Upper lobe of left lung (tissue), 6 donors: ENCODE results near the gene RB1. TPM values are rescaled to one million over a fixed set of nuclear protein-coding genes. Genes with fewer than 3 reads are reported as not detected.

ENCODE experiments used
- ATAC-seq, 2 donors: fragments of 200-7000 bp; cut with Tn5 transposase; one replicate each; pipeline ENCODE4 v1.9.1; 2022; ENCODE audit warnings: mild to moderate bottlenecking in 2 of 2, moderate library complexity in 2 of 2; ENCODE audit not compliant: low FRiP score in 2 of 2
- DNase-seq, 2 donors: peaks; one replicate each; pipeline ENCODE4 v3.0.0-alpha.2; 2019 to 2020
- H3K27ac ChIP-seq, 4 donors: fragments of 200-600 bp; sonication (generic); one replicate each; pipeline ENCODE4 v1.5.1; 2016 to 2019
- H3K27me3 ChIP-seq, 4 donors: fragments of 200-600 bp; sonication (generic); one replicate each; pipeline ENCODE4 v1.5.1; 2017 to 2019
- H3K36me3 ChIP-seq, 4 donors: fragments of 200-600 bp; sonication (generic); one replicate each; pipeline ENCODE4 v1.5.1; 2016 to 2019
- H3K4me1 ChIP-seq, 4 donors: fragments of 200-600 bp; sonication (generic); one replicate each; pipeline ENCODE4 v1.5.1; 2018 to 2019
- H3K4me3 ChIP-seq, 4 donors: fragments of 200-600 bp; sonication (generic); one replicate each; pipeline ENCODE4 v1.5.1; 2017 to 2019; ENCODE audit warnings: mild to moderate bottlenecking in 2 of 4, moderate library complexity in 1 of 4
- H3K9me3 ChIP-seq, 4 donors: fragments of 200-600 bp; sonication (generic); one replicate each; pipeline ENCODE4 v1.5.1; 2018 to 2019
- CTCF ChIP-seq, 6 experiments: fragments of 450-650 bp in 4 of 6; fragments of 200-600 bp in 2 of 6; sonication (generic) in 2 of 6; IDR thresholded peaks; one replicate each; pipeline ENCODE4 v1.5.1; 2016 to 2019; ENCODE audit warnings: antibody characterized with exemption in 6 of 6
- EP300 ChIP-seq, 4 donors: sonication (generic); formaldehyde crosslinking; IDR thresholded peaks; one replicate each; pipeline ENCODE4 v1.5.1; 2017; ENCODE audit warnings: antibody characterized with exemption in 4 of 4, control low read depth in 2 of 4
- POLR2A ChIP-seq, 4 donors: fragments of 450-650 bp; IDR thresholded peaks; one replicate each; pipeline ENCODE4 v1.5.1; 2016 to 2017; ENCODE audit warnings: antibody characterized with exemption in 4 of 4, mild to moderate bottlenecking in 2 of 4
- POLR2AphosphoS5 ChIP-seq, 2 donors: sonication (generic); formaldehyde crosslinking; IDR thresholded peaks; one replicate each; pipeline ENCODE4 v1.5.1; 2017; ENCODE audit warnings: antibody characterized with exemption in 2 of 2
- WGBS, 2 donors: methylation state at CpG; one replicate each; pipeline ENCODE4 v1.1.5; 2017 to 2018; 5-methylcytosine and 5-hydroxymethylcytosine counted together
- total RNA-seq, 6 donors: library from RNA; depleted of rRNA in 4 of 6; stranded (reverse); fragments of >200 nt in 4 of 6; gene quantifications; one replicate each; pipeline versions ENCODE4 v1.1.0 to v1.2.1, GENCODE V29; 2016 to 2021
- donor health status: DM: no; HTN: no; CAD: no; lungs with moderate emphysema.
- donor health status: DM: no; HTN: yes; CAD: no; lungs with severe emphysema.

RB1 gene
- total RNA-seq, 6 donors from 2014 or later, result 20.2 to 46.6 (median 32.9) TPM

GRCh38 chr13:48410199-48410598, 106.6 kb downstream of the RB1 start:
- WGBS, 2 donors, result 54 to 59% methylated on average over 5 of the region's 5 CpGs
- Histone ChIP-seq H3K4me1 (peaks cover 5 to 21% (median 11%) of the 10 kb centered on the region in 4 donors), H3K36me3 (no peaks in the 10 kb centered on the region), H3K9me3 (no peaks in the 10 kb centered on the region), H3K27ac (peak overlapping the region in 2 of 4 donors; percentile 80 to 86), H3K27me3 (no peaks in the 10 kb centered on the region), H3K4me3 (peak overlapping the region in 3 of 4 donors; percentile 37 to 58 (median 56))
- ATAC-seq, result no peak
- TF ChIP-seq POLR2A (IDR thresholded peaks at IDR 0.05) (no peak), CTCF (IDR thresholded peaks at IDR 0.05) (no peak), POLR2AphosphoS5 (IDR thresholded peaks at IDR 0.05) (no peak), EP300 (IDR thresholded peaks at IDR 0.05) (no peak)
- no peak for DNase-seq

DNA sequence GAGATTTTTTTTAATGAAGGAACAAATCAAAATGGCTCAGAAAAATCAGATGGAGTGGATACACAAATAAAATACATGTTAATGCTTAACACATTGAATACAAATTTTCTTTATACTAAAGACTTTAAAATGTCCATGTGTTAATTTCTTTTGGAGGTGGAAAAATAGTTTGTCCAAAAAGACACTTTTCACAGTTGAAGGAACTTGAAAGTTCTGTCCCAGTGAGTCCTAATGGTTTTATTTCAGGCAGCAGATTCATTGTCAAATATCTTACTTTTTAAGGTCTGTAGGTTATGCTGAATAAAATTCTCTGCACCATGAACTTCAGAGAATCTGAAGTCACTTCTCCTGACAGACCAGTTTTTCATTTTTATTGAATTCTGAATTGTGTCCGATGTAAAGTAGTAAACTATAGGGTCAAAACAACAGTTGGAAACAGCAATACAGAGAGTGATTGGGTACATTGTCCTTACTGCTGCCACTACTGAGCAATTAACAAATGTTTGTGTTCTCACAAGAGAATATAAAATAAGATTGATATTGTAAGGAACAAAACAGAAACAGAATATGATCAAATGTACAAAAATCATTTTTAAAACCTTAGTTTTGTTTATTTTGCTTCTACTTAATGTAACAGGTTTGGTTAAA, 107.7 kb downstream of the RB1 start:
- ATAC-seq, result no peak
- DNase-seq, result no peak
- Histone ChIP-seq H3K36me3 (peaks cover 0 to 4% (median 0%) of the 10 kb centered on the region in 4 donors), H3K27me3 (no peaks in the 10 kb centered on the region), H3K9me3 (no peaks in the 10 kb centered on the region), H3K27ac (peak overlapping the region; percentile 55 to 86 (median 80)), H3K4me3 (peak overlapping the region; percentile 18 to 58 (median 46)), H3K4me1 (peaks cover 5 to 15% (median 9%) of the 10 kb centered on the region in 4 donors)
- TF ChIP-seq POLR2AphosphoS5 (IDR thresholded peaks at IDR 0.05) (no peak), POLR2A (IDR thresholded peaks at IDR 0.05) (no peak), CTCF (IDR thresholded peaks at IDR 0.05) (no peak), EP300 (IDR thresholded peaks at IDR 0.05) (no peak)
- WGBS, 2 donors, result 8 to 15% methylated on average over 1 of the region's 1 CpG

- peak overlapping the region; percentile 18 to 58 (median 46) for H3K4me3 ChIP-seq
- DNase-seq (no peak), ATAC-seq (peak in 1 of 2 donors; percentile 74)
- no peaks in the 10 kb centered on the region for H3K9me3 ChIP-seq
- WGBS, 2 donors, result 18 to 19% methylated on average over 13 of the region's 13 CpGs
- TF ChIP-seq POLR2AphosphoS5 (IDR thresholded peaks at IDR 0.05) (no peak), EP300 (IDR thresholded peaks at IDR 0.05) (no peak), POLR2A (IDR thresholded peaks at IDR 0.05) (no peak), CTCF (IDR thresholded peaks at IDR 0.05) (no peak)
- peaks cover 0 to 6% (median 3%) of the 10 kb centered on the region in 4 donors for H3K36me3 ChIP-seq
- no peaks in the 10 kb centered on the region for H3K27me3 ChIP-seq
- H3K4me1 ChIP-seq, result peaks cover 5 to 15% (median 9%) of the 10 kb centered on the region in 4 donors
- peak overlapping the region; percentile 55 to 86 (median 80) for H3K27ac ChIP-seq
These were observed 108.4 kb downstream of the RB1 start for GRCh38 chr13:48411841-48412531.

DNA sequence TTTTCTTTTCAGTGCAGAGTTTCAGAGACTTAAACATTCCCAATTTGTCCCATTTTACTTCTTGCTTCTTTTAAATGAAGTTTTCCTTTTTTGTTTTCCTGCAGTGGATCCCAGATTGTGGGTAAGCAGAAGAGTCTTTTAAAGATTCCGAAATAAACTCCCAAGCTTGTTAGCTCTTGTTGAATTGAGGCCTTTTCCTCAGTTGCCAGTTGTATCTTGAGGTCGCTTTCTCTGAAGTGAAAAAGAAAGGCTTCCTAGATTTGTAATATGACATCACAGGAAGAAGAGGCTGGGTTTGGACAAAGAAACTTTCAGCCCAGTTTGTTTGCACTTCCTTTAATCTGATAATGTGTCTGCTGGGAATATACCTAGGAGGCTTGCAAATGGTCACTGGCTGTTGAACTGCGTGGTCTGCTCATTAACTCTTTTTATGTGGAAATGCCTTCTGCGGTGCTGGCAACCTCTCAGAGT, 109.4 kb downstream of the RB1 start, which contains the start of gene LPAR6:
Gene LPAR6 (minus strand): TSS at position 233 of the 471 bp plus-strand sequence. CDS start 690 bp downstream, outside the sequence.
- H3K4me3 ChIP-seq, result peak within 1 kb of the TSS; percentile 18 to 58 (median 46)
- 20 to 22% methylated on average over 4 of the region's 4 CpGs for WGBS, 2 donors
- H3K4me1 ChIP-seq, result peaks cover 5 to 15% (median 9%) of the 10 kb centered on the region in 4 donors
- H3K27ac ChIP-seq, result peak within 1 kb of the TSS; percentile 55 to 86 (median 80)
- TF ChIP-seq POLR2A (IDR thresholded peaks at IDR 0.05), result peak in 3 of 4 donors; percentile 42 to 77 (median 75)
- peak; percentile 40 to 48 for TF ChIP-seq POLR2AphosphoS5 (IDR thresholded peaks at IDR 0.05)
- peak in 1 of 4 donors; percentile 34 for TF ChIP-seq EP300 (IDR thresholded peaks at IDR 0.05)
- no peak for TF ChIP-seq CTCF (IDR thresholded peaks at IDR 0.05)
- no peak for DNase-seq
- H3K27me3 ChIP-seq, result no peaks in the 10 kb centered on the region
- H3K9me3 ChIP-seq, result no peaks in the 10 kb centered on the region
- peaks cover 0 to 6% (median 3%) of the 10 kb centered on the region in 4 donors for H3K36me3 ChIP-seq
- ATAC-seq, result peak; percentile 30 to 88
